ENCODE measurements around the gene DNHD1.

DNHD1 gene

DNA sequence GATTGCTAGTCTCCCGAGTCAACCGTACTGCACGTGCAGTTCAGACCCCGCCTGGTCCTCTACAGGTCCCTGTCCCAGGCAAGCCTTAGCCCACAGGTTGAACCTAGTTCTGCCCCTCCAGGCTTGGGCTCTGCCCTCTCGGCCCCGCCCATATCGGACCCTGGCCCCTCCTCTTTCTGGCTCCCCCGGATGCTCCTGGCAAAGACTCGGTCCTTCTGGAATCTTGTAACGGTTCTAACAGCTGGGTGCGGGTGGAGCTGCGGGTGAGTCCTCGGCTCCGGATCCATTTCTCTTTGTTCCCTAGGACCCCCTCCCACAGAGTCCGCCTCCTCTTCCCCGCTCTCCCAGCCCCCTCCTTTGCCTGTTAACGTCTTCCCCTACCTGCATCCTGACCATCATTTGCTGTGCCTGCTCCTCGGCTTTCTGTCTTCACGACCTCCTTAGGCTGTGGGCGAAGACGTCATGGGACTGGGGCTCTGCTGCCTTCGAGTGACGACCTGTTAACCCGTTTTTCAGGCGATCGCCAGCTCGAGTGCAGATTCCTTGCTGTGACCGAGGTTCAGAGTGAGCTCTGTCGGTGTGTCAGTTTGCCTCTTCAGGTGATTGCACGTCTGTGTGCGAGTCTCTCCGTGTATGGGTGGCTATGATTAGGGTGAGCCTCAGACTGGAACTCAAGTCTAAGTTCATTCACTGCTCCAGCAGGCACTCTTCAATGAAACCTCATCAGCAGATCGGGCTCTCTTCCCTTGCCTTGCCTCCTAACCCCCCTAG, at the start of gene DNHD1:
Gene DNHD1, plus strand, starts transcription at position 212 of the 771 bp plus-strand sequence. CDS start 936 bp downstream, outside the sequence.
- DNase-seq, result no peak

- DNase-seq, result no peak
Measured at GRCh38 chr11:6448574-6448973, 48.5 kb upstream of the DNHD1 start.

GRCh38 chr11:6452219-6452618, 44.9 kb upstream of the DNHD1 start:
- DNase-seq, result no peak

DNA sequence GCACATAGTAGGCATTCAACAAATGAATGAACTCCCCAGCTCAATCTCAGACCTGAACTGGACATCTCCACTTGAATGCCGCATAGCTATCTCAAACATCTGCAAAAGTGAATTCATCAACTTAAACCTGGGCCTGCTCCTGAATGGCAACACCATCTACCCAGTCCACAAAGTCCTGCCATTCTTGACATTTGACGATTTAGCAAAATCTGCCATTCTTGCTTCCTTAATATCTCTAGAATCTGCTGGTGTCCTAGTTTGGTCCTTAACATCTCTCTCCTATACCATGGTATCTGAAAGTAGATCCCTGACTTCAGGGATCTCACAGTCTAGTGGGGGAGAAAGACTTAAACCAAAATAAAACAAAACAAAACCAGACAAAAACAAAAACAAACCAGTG, 43.9 kb upstream of the DNHD1 start:
- no peak for DNase-seq

DNA sequence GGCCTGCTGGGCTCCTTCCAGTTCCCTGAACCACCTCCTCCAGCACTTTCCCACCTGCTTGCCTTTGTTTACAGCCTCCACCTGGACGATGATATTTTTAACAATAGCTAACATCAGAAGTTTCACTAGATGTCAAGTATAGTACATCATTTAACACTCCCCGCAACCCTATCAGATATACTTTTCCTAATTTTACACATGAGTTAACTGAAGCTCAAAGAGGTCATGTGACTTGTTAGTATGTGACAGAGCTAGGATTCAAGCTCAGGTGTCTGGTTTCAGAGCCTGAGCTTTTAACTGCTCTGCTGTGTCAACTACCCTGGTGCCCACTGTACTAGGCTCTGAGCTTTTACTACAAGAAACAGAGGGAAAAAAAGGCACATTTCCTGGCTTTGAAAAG, 42.0 kb upstream of the DNHD1 start:
- DNase-seq, result no peak

DNA sequence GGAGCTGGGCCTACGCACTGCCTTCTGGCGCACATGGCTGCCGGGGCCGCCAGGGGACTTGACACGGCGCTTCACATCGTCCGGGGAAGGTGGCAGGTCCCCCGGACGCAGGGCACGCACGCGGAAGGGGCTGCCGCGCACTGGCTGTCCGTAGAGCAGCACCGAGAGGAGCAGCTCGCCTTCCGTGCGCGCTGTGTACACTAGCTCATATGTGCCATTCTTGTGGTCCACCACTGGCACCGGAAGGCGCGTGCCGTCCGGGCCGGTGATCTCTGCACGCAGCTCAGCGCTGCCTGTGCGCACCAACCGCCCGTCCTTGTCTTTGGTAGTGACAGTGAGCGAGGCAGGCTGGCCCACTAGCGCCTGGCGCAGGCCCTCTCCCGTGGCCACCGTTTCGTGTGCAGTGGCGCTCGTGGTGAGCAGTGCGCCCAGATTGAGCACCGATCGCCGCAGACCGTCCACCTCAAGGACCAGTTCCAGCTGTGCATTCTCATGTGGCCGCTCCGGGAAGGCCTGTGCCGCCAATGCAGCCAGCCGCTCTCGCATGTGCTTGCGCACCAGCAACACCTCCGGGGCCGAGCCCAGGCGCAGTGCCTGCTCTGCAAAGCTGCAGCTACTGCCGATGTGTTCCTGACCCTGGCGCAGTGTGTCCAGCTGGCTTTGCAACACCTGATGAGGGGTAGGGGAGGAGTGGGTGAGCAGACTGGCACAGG, 40.6 kb upstream of the DNHD1 start:
- no peak for DNase-seq

GRCh38 chr11:6457581-6458320, 39.3 kb upstream of the DNHD1 start:
- no peak for DNase-seq

- DNase-seq, result no peak
Measured at GRCh38 chr11:6458352-6459098, 38.6 kb upstream of the DNHD1 start.

DNA sequence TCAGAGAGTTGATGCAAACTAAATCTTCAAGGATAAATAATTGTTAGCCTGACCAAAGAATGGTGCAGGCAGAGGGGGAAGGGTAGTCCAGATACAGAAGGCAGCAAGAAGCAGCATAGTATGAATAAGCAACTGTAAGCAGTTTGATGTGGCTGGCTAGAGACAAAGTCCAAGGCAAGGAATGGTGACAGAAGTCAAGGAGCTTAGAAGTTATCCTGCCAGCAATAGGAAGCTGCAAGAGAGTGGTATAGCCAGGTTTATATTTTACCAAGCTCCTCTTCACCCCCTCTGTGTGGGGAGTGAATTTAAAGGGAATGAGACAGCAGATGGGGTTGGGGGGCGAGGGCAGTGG, 38.0 kb upstream of the DNHD1 start:
- DNase-seq, result no peak

GRCh38 chr11:6468712-6469495, 28.2 kb upstream of the DNHD1 start:
- DNase-seq, result peak; percentile 11

- DNase-seq, result no peak
Measured at GRCh38 chr11:6469599-6469998, 27.5 kb upstream of the DNHD1 start.

- DNase-seq, result no peak
Measured at GRCh38 chr11:6472934-6473333, 24.1 kb upstream of the DNHD1 start.

- DNase-seq, result no peak
Measured at GRCh38 chr11:6473451-6474412, 23.3 kb upstream of the DNHD1 start, which contains the start of gene TRIM3. TRIM3 (minus strand) TSS chr11:6473941; CDS start chr11:6465695, 8,246 bp downstream.

- DNase-seq, result no peak
Measured at GRCh38 chr11:6474413-6474792, 22.7 kb upstream of the DNHD1 start.

DNA sequence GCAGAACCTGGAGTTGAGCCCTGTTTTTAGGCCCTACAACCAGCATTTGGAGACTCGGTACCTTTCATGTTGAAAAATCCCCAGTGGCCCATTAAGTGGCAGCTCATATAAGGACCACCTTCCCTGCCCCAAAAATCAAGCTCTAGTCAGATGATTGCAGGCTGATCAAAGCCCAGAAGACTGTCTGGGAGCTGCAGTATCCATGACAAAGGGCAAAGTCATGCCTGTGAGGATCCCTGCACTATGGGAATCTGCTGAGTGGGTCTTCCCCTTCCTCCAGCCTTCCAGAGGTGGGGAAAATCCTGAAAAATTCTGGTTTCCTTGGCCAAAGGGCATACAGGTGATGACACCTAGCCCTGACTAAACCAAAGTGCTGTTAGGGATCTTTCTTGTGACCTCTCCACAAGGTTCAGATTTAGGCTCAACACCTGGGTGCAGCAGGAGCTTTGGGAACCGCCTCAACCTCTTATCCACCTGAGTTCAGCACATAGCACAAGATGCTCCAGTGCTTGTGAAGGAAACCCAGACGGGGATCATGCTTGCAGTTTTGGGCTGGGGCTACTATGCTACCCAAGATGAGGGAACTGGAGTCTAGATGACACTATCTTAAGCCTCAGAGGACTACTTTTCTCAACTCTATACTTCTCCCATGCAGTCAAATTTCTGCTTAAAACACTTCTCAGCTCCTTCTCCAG, 22.1 kb upstream of the DNHD1 start:
- DNase-seq, result no peak

GRCh38 chr11:6475936-6476335, 21.1 kb upstream of the DNHD1 start:
- peak; percentile 13 for DNase-seq

- no peak for DNase-seq
Measured at GRCh38 chr11:6476571-6476970, 20.5 kb upstream of the DNHD1 start.

DNA sequence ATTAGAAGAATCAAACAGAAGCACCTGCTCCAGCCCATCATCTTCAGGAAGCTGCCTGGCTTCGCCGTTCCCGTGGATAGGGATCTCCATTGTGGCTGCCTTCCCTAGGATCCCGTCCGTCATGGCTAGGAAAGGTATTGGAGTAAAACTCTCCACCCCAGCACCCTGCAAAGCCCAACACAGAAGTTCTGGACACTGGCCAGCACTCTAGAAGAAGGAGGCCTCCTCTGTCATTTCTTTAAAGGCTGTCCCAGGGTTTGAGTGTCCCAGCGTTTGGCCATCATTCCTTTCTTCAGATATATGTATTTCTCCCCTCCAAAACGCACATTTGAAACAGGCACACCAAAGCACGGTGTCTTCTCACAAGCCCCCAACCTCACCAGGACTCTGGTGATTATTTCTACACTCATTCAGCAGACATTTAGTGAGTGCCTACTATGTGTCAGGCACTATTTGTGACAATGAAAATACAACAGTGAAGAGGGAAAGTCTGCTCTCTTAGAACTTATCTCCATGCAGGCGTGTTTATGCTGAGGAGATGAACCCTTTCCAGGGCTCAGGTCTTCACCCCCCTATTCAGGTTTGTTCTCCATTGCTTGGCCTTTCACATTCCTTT, 16.7 kb upstream of the DNHD1 start:
- DNase-seq, result no peak

DNA sequence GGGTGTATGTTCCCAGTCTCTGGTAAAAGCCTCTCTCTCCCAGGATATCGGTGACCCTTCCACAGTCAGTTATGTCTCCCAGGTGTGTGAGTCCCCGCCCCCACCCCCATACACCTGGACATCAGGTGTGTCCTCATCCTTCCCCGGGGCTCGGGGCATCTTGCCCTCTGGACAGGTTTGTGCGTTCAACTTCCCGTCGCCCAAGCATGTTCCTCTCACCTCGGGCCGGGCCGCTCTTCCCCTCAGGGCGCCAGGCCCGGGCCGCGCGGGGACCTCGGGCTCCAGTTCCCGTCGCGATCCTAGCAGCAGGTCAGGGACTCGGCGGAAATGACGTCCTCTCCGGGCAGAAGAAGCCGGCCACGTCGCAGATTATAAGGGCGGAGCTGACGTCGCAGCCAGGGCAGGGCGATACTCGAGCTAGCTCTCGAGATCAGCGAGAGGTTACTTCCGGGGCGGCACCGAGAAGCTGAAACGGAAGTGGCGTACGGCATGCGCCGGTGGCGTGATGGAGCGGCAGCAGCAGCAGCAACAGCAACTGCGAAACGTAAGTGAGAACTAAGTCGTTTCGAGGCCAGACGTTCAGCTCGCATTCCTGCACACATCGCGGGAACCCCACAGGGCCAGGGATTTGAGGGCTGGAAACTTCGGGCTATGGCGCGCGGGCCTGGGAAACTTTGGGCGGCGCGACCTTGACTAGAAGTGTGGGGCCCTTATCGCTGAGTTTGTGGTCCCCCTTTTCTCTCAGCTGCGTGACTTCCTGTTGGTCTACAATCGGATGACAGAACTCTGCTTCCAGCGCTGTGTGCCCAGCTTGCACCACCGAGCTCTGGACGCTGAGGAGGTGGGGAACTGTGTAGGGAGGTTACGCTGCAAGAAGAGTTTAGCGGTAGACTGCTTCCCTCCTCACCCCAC, 15.8 kb upstream of the DNHD1 start, which contains the start of the genes ARFIP2 and TIMM10B:
Gene ARFIP2, minus strand, starts transcription at position 320 of the 912 bp plus-strand sequence. CDS start 910 bp downstream, outside the sequence.
Gene TIMM10B, plus strand, starts transcription at position 490 of the 912 bp plus-strand sequence. Its CDS starts 16 bp downstream, at position 506.
- peak; percentile 38 for DNase-seq
